ENCODE measurements around the gene SIX4. TPM values are rescaled to one million over a fixed set of nuclear protein-coding genes. Genes with fewer than 3 reads are reported as not detected.

The SIX4 gene
- total RNA-seq (2022): 4.3 and 4.8 TPM in 2 replicates
- Bru-seq, nascent RNA: percentile 51 among the genes with signal in this experiment
- BruChase-seq, experiment 1, labeled RNA remaining after a 2-hour chase: percentile 64 among the genes with signal in this experiment
- percentile 47 among the genes with signal in this experiment for BruChase-seq, experiment 2, labeled RNA remaining after a 6-hour chase
- long read RNA-seq, partial matches to known transcripts: 0 of 4 reads
- long read RNA-seq, other reads (novel, unspliced or antisense): 4 of 4 reads

- H3K4me3 Mint-ChIP-seq (ENCODE audit: unreplicated experiment): peak within 1 kb of the TSS; percentile 84
- H3K4me3 ChIP-seq (ENCODE audit: low read depth, low read length): peak within 1 kb of the TSS; percentile 84
- TF ChIP-seq CTCF (IDR thresholded peaks at IDR 0.05; ENCODE audit: insufficient read depth in 1 of 2, low read depth in 1 of 2, low read length in 1 of 2, severe bottlenecking in 1 of 2, unreplicated experiment in 1 of 2): no peak
- no peaks in the 10 kb centered on the region for H3K27me3 ChIP-seq (replicated peaks; ENCODE audit: control insufficient read depth, insufficient read depth, low read length)
- H3K4me1 Mint-ChIP-seq (ENCODE audit: low read depth, unreplicated experiment): peaks cover 6% of the 10 kb centered on the region
- TSS peak; percentile 30 for BruUV-seq (replicated peaks)
- POLR2A ChIA-PET: no interaction called here
- intact Hi-C loops (cut with micrococcal nuclease; ENCODE audit: unreplicated experiment): loop anchor here (1.0 to 5.0 kb wide), 5 partner anchors 10 to 528 kb away; partner anchors contain the start of genes MNAT1, SIX1, SLC38A6 and TRMT5
- H3K4me1 ChIP-seq: peaks cover 5% of the 10 kb centered on the region; the same call in 1 of the 2 replicates
- peaks cover 3% of the 10 kb centered on the region for H3K27me3 Mint-ChIP-seq (ENCODE audit: insufficient read depth, unreplicated experiment)
- H3K9me3 Mint-ChIP-seq (ENCODE audit: unreplicated experiment): no peaks in the 10 kb centered on the region
- no peaks in the 10 kb centered on the region for H3K36me3 Mint-ChIP-seq (ENCODE audit: insufficient read depth, unreplicated experiment)
- H3K9me3 ChIP-seq: no peaks in the 10 kb centered on the region
- peak within 1 kb of the TSS; percentile 66 for H3K27ac Mint-ChIP-seq (ENCODE audit: unreplicated experiment)
- CTCF ChIA-PET: interaction anchor here (0.6 to 1.1 kb wide), 3 partner anchors 10 to 374 kb away, joined by 3 to 5 read pairs (median 4); no protein-coding TSS in a partner anchor
- DNase-seq: peak; percentile 79 to 90
- no peaks in the 10 kb centered on the region for H3K36me3 ChIP-seq (ENCODE audit: control insufficient read depth, insufficient read depth, low read length)
Measured at GRCh38 chr14:60723907-60724618, at the start of gene SIX4. SIX4 (minus strand) TSS chr14:60724351; CDS start chr14:60724074, 277 bp downstream.

GRCh38 chr14:60773558-60773957, 49.4 kb upstream of the SIX4 start:
- BruUV-seq (replicated peaks): no TSS peak
- Histone ChIP-seq H3K27me3 (replicated peaks; ENCODE audit: control insufficient read depth, insufficient read depth, low read length) (no peaks in the 10 kb centered on the region), H3K4me1 (no peaks in the 10 kb centered on the region), H3K36me3 (ENCODE audit: control insufficient read depth, insufficient read depth, low read length) (no peaks in the 10 kb centered on the region), H3K4me3 (ENCODE audit: low read depth, low read length) (no peak overlapping the region), H3K9me3 (no peaks in the 10 kb centered on the region)
- intact Hi-C loops (cut with micrococcal nuclease; ENCODE audit: unreplicated experiment): no loop called here
- Mint-ChIP-seq H3K4me3 (ENCODE audit: unreplicated experiment) (no peak overlapping the region), H3K9me3 (ENCODE audit: unreplicated experiment) (no peaks in the 10 kb centered on the region), H3K27ac (ENCODE audit: unreplicated experiment) (no peak overlapping the region), H3K4me1 (ENCODE audit: low read depth, unreplicated experiment) (no peaks in the 10 kb centered on the region), H3K36me3 (ENCODE audit: insufficient read depth, unreplicated experiment) (no peaks in the 10 kb centered on the region), H3K27me3 (ENCODE audit: insufficient read depth, unreplicated experiment) (no peaks in the 10 kb centered on the region)
- POLR2A ChIA-PET: interaction anchor here (0.6 kb wide), 1 partner anchor 127 kb away, joined by 10 read pairs; no protein-coding TSS in a partner anchor
- no peak for DNase-seq
- CTCF ChIA-PET: no interaction called here
- TF ChIP-seq CTCF (IDR thresholded peaks at IDR 0.05; ENCODE audit: insufficient read depth in 1 of 2, low read depth in 1 of 2, low read length in 1 of 2, severe bottlenecking in 1 of 2, unreplicated experiment in 1 of 2): no peak

GRCh38 chr14:60771117-60771516, 47.0 kb upstream of the SIX4 start:
- Mint-ChIP-seq H3K4me3 (ENCODE audit: unreplicated experiment) (no peak overlapping the region), H3K36me3 (ENCODE audit: insufficient read depth, unreplicated experiment) (no peaks in the 10 kb centered on the region), H3K27ac (ENCODE audit: unreplicated experiment) (no peak overlapping the region), H3K27me3 (ENCODE audit: insufficient read depth, unreplicated experiment) (no peaks in the 10 kb centered on the region), H3K9me3 (ENCODE audit: unreplicated experiment) (no peaks in the 10 kb centered on the region), H3K4me1 (ENCODE audit: low read depth, unreplicated experiment) (no peaks in the 10 kb centered on the region)
- no peaks in the 10 kb centered on the region for H3K4me1 ChIP-seq
- POLR2A ChIA-PET: no interaction called here
- H3K4me3 ChIP-seq (ENCODE audit: low read depth, low read length): no peak overlapping the region
- no peaks in the 10 kb centered on the region for H3K36me3 ChIP-seq (ENCODE audit: control insufficient read depth, insufficient read depth, low read length)
- intact Hi-C loops (cut with micrococcal nuclease; ENCODE audit: unreplicated experiment): no loop called here
- H3K27me3 ChIP-seq (replicated peaks; ENCODE audit: control insufficient read depth, insufficient read depth, low read length): no peaks in the 10 kb centered on the region
- no TSS peak for BruUV-seq (replicated peaks)
- no peak for DNase-seq
- CTCF ChIA-PET: no interaction called here
- H3K9me3 ChIP-seq: no peaks in the 10 kb centered on the region
- TF ChIP-seq CTCF (IDR thresholded peaks at IDR 0.05; ENCODE audit: insufficient read depth in 1 of 2, low read depth in 1 of 2, low read length in 1 of 2, severe bottlenecking in 1 of 2, unreplicated experiment in 1 of 2): no peak
